Measurements from ENCODE around the gene IGF1. TPM values are rescaled to one million over a fixed set of nuclear protein-coding genes. Genes with fewer than 3 reads are reported as not detected.

The IGF1 gene
- total RNA-seq, 2 experiments from 2014 or later = not detected

GRCh38 chr12:102349079-102349478 is 131.3 kb downstream of the IGF1 start:
- no peak for DNase-seq
- POLR2A ChIA-PET = no interaction called here
- intact Hi-C loops (cut with micrococcal nuclease) = no loop called here
- no peak overlapping the region for H3K4me3 Mint-ChIP-seq
- CTCF ChIA-PET = no interaction called here
- H3K9me3 Mint-ChIP-seq = peaks cover 18% of the 10 kb centered on the region
- H3K27ac Mint-ChIP-seq = no peak overlapping the region
- peaks cover 4% of the 10 kb centered on the region for H3K27me3 Mint-ChIP-seq
- no peaks in the 10 kb centered on the region for H3K4me1 Mint-ChIP-seq (ENCODE audit: low read depth)
- no peaks in the 10 kb centered on the region for H3K36me3 Mint-ChIP-seq

GRCh38 chr12:102347811-102348210 is 132.6 kb downstream of the IGF1 start:
- ChIA-PET CTCF (no interaction called here), POLR2A (no interaction called here)
- Mint-ChIP-seq H3K9me3 (peaks cover 10% of the 10 kb centered on the region), H3K4me1 (ENCODE audit: low read depth) (no peaks in the 10 kb centered on the region), H3K27me3 (peaks cover 4% of the 10 kb centered on the region), H3K4me3 (no peak overlapping the region), H3K27ac (no peak overlapping the region), H3K36me3 (no peaks in the 10 kb centered on the region)
- intact Hi-C loops (cut with micrococcal nuclease) = no loop called here
- DNase-seq = no peak

Measured in activated CD4-positive, alpha-beta memory T cell treated with anti-CD3 and anti-CD28 coated beads for 36 hours (primary cell).